ENCODE results near the gene ITGB1. TPM values are rescaled to one million over a fixed set of nuclear protein-coding genes. Genes with fewer than 3 reads are reported as not detected.

Gene ITGB1
- total and polyA plus RNA-seq, 2 of the 8 experiments (the other 6 are each of a cell fraction or from before 2014, with no cell fraction given) = 82.7 to 321 TPM

- TF ChIP-seq TAF1 (IDR thresholded peaks at IDR 0.05; ENCODE audit: low read depth, low read length) (no peak), CREB1 (IDR thresholded peaks at IDR 0.05) (no peak), BACH1 (IDR thresholded peaks at IDR 0.05; ENCODE audit: low read length) (no peak), SP2 (IDR thresholded peaks at IDR 0.05; ENCODE audit: low read length) (no peak), USF2 (IDR thresholded peaks at IDR 0.05; ENCODE audit: low read length) (no peak), E2F6 (IDR thresholded peaks at IDR 0.05) (no peak)
Measured at GRCh38 chr10:32988604-32989003, 30.6 kb upstream of the ITGB1 start (continued).

All from H1 (cell line).